Measurements from ENCODE around the gene MORN5.

MORN5 gene

DNA sequence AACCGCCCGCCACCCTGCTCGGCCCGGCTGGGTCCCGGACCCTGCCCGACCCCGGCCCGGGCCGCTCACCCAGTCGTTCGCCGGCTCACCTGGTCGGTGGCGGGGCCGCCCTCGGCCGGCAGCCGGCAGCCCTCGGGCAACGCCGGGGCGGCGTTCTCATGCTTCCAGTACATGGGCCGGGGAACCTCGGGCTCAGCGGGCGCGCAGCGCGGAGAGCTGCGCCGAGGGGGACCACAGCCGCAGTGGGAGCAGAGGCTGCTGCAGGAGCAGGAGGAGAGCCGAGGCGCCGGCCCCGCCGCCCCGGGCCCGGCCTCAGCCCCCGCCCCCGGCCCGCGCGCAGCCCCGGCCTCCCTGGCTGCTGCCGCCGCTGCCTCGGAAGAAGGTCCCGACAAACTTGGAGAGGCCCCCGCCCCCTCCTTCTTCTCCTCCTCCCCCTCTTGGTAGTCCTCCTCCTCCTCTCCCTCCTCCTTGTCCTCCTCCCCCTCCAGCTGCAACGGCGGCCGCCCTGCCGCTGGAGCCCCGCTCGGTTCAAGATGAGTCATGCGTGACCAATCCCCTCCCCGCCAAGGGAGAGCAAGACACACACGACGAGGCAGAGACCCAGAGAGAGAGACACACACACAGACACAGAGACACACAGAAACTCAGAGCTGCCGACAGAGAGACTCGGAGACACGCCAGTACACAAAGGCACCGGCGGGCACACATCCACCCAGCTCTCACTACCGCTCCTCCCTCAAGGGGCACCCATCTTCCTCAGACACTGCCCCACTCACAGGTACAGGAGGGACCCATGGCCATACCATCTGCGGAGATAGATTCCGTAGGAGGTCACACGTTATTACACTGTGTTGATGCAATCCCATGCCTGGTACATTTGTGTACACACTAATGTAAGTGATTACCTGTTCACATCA lies 69.1 kb downstream of the MORN5 start, which contains the start of gene LHX6:
Gene LHX6, minus strand, starts transcription at position 390 of the 917 bp plus-strand sequence. Its CDS starts 217 bp downstream, at position 173.
- DNase-seq (ENCODE audit: low read depth in 2 of 2): no peak

GRCh38 chr9:122229485-122229837 lies 69.8 kb downstream of the MORN5 start:
- no peak for DNase-seq (ENCODE audit: low read depth in 2 of 2)

DNA sequence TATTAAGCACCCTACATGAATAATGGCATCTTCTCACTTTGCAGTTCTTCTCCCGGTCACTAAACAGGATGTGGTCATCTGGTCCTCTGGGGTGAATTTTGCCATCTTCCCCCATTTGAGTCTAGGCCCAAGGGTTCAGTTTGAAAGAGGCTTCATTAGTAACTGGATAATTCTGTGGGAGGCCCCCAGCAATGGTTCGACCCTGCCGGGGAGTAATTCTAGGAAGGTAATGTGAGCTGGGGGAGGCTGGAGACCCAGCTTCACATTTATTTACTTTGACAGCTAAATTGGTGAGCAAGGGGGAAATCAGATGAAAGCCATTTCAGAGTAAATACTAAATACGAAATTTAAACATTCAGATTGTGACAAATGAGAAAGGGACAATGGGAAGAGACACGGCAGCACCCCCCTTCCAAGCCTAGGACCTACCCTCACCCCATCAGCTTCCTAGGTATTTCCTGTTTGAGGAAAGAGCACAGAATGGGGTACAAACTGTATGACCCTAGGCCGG lies 73.1 kb downstream of the MORN5 start:
- no peak for DNase-seq (ENCODE audit: low read depth in 2 of 2)

DNA sequence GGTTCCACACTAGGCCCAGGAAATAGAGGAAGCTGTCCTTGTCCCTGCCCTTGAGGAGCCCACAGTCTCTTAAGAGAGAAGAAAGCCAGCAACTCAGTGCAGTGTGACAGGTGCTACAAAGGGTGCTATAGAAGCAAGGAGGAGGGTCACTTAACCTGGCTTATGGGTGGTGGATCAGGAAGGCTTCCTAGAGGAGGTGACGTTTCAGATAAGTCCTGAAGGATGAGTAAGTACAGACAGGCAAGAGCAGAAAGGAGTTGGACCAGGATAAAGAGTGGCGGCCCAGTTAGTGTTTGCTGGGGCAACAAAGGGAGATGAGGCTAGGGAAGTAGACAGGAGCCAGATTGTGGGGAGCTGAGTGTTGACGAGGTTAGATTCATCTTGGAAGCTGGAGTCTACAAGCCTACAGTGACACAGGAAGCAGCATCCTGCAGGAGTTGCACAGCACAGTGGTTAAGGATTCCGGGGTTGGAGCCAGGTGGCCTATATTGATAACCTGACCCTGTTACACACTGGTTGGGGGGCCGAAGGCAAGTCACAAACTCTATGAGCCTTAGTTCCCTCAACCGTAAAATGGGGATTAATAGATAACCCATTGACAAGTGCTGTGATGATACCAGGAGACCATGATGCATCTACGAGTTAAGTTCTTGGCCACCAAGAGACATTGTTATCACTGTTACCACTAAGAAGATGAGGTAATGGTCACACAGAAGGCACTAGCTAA lies 74.5 kb downstream of the MORN5 start:
- DNase-seq (ENCODE audit: low read depth in 2 of 2): no peak

DNA sequence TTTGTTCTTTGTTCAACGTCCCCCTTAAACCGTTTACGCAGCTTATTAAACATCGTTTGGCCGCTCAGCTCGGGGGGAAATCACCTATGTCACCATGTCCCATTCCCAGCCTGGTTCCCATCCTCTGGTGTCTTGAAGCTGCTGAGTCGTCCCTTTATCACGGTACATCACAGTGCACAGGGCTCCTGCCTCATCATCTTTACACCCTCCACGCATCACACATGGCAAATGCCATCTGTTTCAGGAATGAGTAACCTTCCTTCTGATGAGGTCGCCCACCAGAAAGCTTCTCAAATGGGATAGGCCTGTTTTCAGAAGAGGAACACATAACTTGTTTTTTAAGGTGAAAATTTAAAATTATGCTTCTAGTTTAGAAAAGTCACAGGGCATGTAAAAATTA lies 77.0 kb downstream of the MORN5 start:
- DNase-seq (ENCODE audit: low read depth in 2 of 2): no peak

DNA sequence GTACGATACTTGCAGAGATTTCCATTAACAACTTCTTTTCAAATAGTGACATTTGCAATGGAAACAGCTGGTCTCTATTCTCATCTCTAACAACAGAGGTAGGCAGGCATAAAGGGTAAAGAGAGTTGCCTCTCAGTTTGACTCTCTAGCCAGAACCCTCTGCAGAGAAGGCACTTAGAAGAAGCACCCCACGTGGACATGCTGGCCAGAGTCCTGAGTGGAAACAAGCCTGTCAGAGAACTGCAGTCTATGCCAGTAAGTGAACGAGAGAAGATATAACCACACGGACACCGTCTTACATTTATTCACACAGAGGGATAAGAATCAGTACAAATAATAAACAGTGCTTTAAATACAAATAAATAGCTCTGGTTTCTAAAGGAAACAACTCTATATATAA lies 80.0 kb downstream of the MORN5 start:
- DNase-seq (ENCODE audit: low read depth in 2 of 2): no peak

DNA sequence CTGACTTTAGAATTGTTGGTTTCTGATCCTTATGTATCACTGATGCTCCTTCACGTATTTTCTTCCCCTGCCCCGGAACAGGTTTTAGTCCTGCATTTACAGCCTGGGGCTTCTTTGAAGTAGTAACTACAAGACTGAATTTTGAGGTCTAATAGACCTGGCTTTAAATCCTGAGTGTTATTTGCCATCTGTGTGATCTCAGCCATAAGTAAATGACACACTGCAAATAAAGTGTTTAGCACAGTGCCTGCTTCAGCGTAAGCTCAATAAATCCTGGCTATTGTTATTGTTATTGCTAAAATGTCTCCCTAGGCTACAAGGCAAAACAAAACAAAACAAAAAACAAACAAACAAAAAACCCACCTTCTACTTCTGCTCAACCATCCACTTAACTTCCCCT lies 84.6 kb downstream of the MORN5 start:
- DNase-seq (ENCODE audit: low read depth in 2 of 2): no peak

GRCh38 chr9:122246666-122247065 lies 87.0 kb downstream of the MORN5 start:
- no peak for DNase-seq (ENCODE audit: low read depth in 2 of 2)

- DNase-seq (ENCODE audit: low read depth in 2 of 2): no peak
Observed at GRCh38 chr9:122248448-122248865, 88.7 kb downstream of the MORN5 start.

Data from stimulated activated CD4-positive, alpha-beta T cell treated with anti-CD3 and anti-CD28 coated beads, Interleukin-1b, Interleukin-23, amount 100 ng/mL, for 1 hour (primary cell).